T follicular helper cell (primary cell): ENCODE measurements around the gene METTL18.
"Not testable (repeated sequence)": the region's sequence is repeated elsewhere in the genome, so short reads cannot be mapped to it uniquely, and the experiment has no call there.

Source experiments
- DNase-seq: peaks from one replicate; pipeline ENCODE4 v3.0.0-alpha.2; 2020; ENCODE audit warnings: low read depth
- total RNA-seq, 2 experiments: gene quantifications; one replicate each; lab custom pipeline; 2026; lab: John Stamatoyannopoulos, UW

METTL18 gene
- 14.1 to 21.8 reads per million in 2 experiments for total RNA-seq

GRCh38 chr1:169794530-169795416, at the start of gene METTL18:
TSS of gene METTL18 (minus strand) at chr1:169794907. CDS start at chr1:169793695, 1,212 bp downstream.
- peak; percentile 86 for DNase-seq

- DNase-seq: no peak
These were observed 44.2 kb upstream of the METTL18 start for GRCh38 chr1:169838942-169839341.

GRCh38 chr1:169836198-169836597, 41.5 kb upstream of the METTL18 start:
- no peak for DNase-seq

- no peak for DNase-seq
These were observed 40.9 kb upstream of the METTL18 start for GRCh38 chr1:169835647-169836046.

GRCh38 chr1:169834869-169835268, 40.2 kb upstream of the METTL18 start:
- DNase-seq: no peak

- DNase-seq: no peak
These were observed 38.6 kb upstream of the METTL18 start for GRCh38 chr1:169833179-169833901.

GRCh38 chr1:169829671-169830070, 35.0 kb upstream of the METTL18 start:
- no peak for DNase-seq

GRCh38 chr1:169824153-169824552, 29.4 kb upstream of the METTL18 start:
- no peak for DNase-seq

- no peak for DNase-seq
These were observed 26.8 kb upstream of the METTL18 start for GRCh38 chr1:169821500-169821899.

- no peak for DNase-seq
These were observed 21.9 kb upstream of the METTL18 start for GRCh38 chr1:169816617-169817016.

GRCh38 chr1:169814265-169814664, 19.6 kb upstream of the METTL18 start:
- no peak for DNase-seq

GRCh38 chr1:169812131-169812530, 17.4 kb upstream of the METTL18 start:
- DNase-seq: no peak

- not testable (repeated sequence) for DNase-seq
These were observed 16.8 kb upstream of the METTL18 start for GRCh38 chr1:169811418-169812035.

- no peak for DNase-seq
These were observed 14.8 kb upstream of the METTL18 start for GRCh38 chr1:169809370-169810095.

- DNase-seq: no peak
These were observed 10.2 kb upstream of the METTL18 start for GRCh38 chr1:169804941-169805340.

GRCh38 chr1:169802888-169803287, 8.2 kb upstream of the METTL18 start:
- no peak for DNase-seq

GRCh38 chr1:169797281-169797680, 2.6 kb upstream of the METTL18 start:
- DNase-seq: no peak

- DNase-seq: no peak
These were observed 1.6 kb upstream of the METTL18 start for GRCh38 chr1:169796274-169796810.

- no peak for DNase-seq
These were observed 980 bp upstream of the METTL18 start for GRCh38 chr1:169795687-169796086.

- DNase-seq: no peak
These were observed 977 bp downstream of the METTL18 start for GRCh38 chr1:169793730-169794129.

GRCh38 chr1:169788402-169788801, 6.3 kb downstream of the METTL18 start:
- no peak for DNase-seq

- no peak for DNase-seq
These were observed 7.7 kb downstream of the METTL18 start for GRCh38 chr1:169786974-169787373.
